NK-92 (cell line): ENCODE results near the gene GPR26.
"Not testable (repeated sequence)": the region's sequence is repeated elsewhere in the genome, so short reads cannot be mapped to it uniquely, and the experiment has no call there.

Experiments used
- DNase-seq: peaks from one replicate; lab custom pipeline; 2025; ENCODE audit not compliant: unreplicated experiment; lab: John Stamatoyannopoulos, UW

The GPR26 gene

GRCh38 chr10:123704812-123705211 is 38.7 kb downstream of the GPR26 start:
- DNase-seq = no peak

- no peak for DNase-seq
Observed at GRCh38 chr10:123706236-123706635, 40.1 kb downstream of the GPR26 start.

- no peak for DNase-seq
Observed at GRCh38 chr10:123715546-123715945, 49.4 kb downstream of the GPR26 start.

GRCh38 chr10:123717336-123717735 is 51.2 kb downstream of the GPR26 start:
- DNase-seq = no peak

- DNase-seq = no peak
Observed at GRCh38 chr10:123718544-123719060, 52.4 kb downstream of the GPR26 start.

GRCh38 chr10:123720536-123720935 is 54.4 kb downstream of the GPR26 start:
- no peak for DNase-seq

GRCh38 chr10:123721441-123722049 is 55.4 kb downstream of the GPR26 start:
- no peak for DNase-seq

GRCh38 chr10:123722351-123722750 is 56.2 kb downstream of the GPR26 start:
- no peak for DNase-seq

- no peak for DNase-seq
Observed at GRCh38 chr10:123724747-123725146, 58.6 kb downstream of the GPR26 start.

- no peak for DNase-seq
Observed at GRCh38 chr10:123726381-123726780, 60.2 kb downstream of the GPR26 start.

GRCh38 chr10:123726836-123727235 is 60.7 kb downstream of the GPR26 start:
- DNase-seq = no peak

- DNase-seq = no peak
Observed at GRCh38 chr10:123729523-123729922, 63.4 kb downstream of the GPR26 start.

- not testable (repeated sequence) for DNase-seq
Observed at GRCh38 chr10:123736917-123737316, 70.8 kb downstream of the GPR26 start.

GRCh38 chr10:123741146-123741545 is 75.0 kb downstream of the GPR26 start:
- no peak for DNase-seq

- DNase-seq = no peak
Observed at GRCh38 chr10:123741711-123742110, 75.6 kb downstream of the GPR26 start.

- DNase-seq = no peak
Observed at GRCh38 chr10:123742751-123743440, 76.7 kb downstream of the GPR26 start.

- DNase-seq = no peak
Observed at GRCh38 chr10:123743441-123744223, 77.5 kb downstream of the GPR26 start.

GRCh38 chr10:123744224-123744536 is 78.0 kb downstream of the GPR26 start:
- DNase-seq = no peak
